Neural cell (in vitro differentiated cells): Measurements from ENCODE around the gene NKG7. TPM values are rescaled to one million over a fixed set of nuclear protein-coding genes. Genes with fewer than 3 reads are reported as not detected.

Source experiments
- H2AFZ ChIP-seq: fragments of 200-600, 300-800 bp; sonication (generic), shearing (Covaris generic); 2 replicates; pipeline ENCODE4 v1.6.0; 2014; ENCODE audit warnings: low read depth, mild to moderate bottlenecking, antibody characterized with exemption, low read length, moderate library complexity
- H3F3A ChIP-seq: fragments of 200-600 bp; shearing (Covaris generic); 2 replicates; pipeline ENCODE4 v1.6.1; 2016; ENCODE audit warnings: mild to moderate bottlenecking, moderate library complexity, mixed read lengths, antibody characterized with exemption, low read length; ENCODE audit not compliant: insufficient read depth, poor library complexity, severe bottlenecking
- H3K27ac ChIP-seq: fragments of 200-600, 300-800 bp; sonication (generic), shearing (Covaris generic); 2 replicates; pipeline ENCODE4 v1.5.1; 2014; ENCODE audit warnings: mild to moderate bottlenecking, low read length, moderate library complexity
- H3K27me3 ChIP-seq: fragments of 300-800, 200-600 bp; sonication (generic), shearing (Covaris generic); 2 replicates; pipeline ENCODE4 v1.6.0; 2014; ENCODE audit warnings: mild to moderate bottlenecking, low read depth, low read length, moderate library complexity; ENCODE audit not compliant: insufficient read depth
- H3K36me3 ChIP-seq: fragments of 300-800, 200-600 bp; sonication (generic), shearing (Covaris generic); 2 replicates; pipeline ENCODE4 v1.5.1; 2014; ENCODE audit warnings: mild to moderate bottlenecking, antibody characterized with exemption, low read length, moderate library complexity; ENCODE audit not compliant: insufficient read depth
- H3K4me2 ChIP-seq: fragments of 300-800, 200-600 bp; sonication (generic), shearing (Covaris generic); 2 replicates; pipeline ENCODE4 v1.6.0; 2014; ENCODE audit warnings: mild to moderate bottlenecking, low read length
- H3K4me3 ChIP-seq: fragments of 300-800, 200-600 bp; sonication (generic), shearing (Covaris generic); 2 replicates; pipeline ENCODE4 v1.5.1; 2014; ENCODE audit warnings: mild to moderate bottlenecking, low read length, moderate library complexity
- H3K79me2 ChIP-seq: fragments of 200-600 bp; shearing (Covaris generic); replicated peaks from 2 replicates; pipeline ENCODE4 v1.6.0; 2014; ENCODE audit warnings: mild to moderate bottlenecking, low read length, moderate library complexity; ENCODE audit not compliant: insufficient read depth
- H3K9ac ChIP-seq: fragments of 300-800, 200-600 bp; sonication (generic), shearing (Covaris generic); 2 replicates; pipeline ENCODE4 v1.6.1; 2016; ENCODE audit warnings: mild to moderate bottlenecking, low read length, mixed read lengths
- H3K9me2 ChIP-seq: fragments of 200-600 bp; shearing (Covaris generic); 2 replicates; pipeline ENCODE4 v1.6.1; 2016; ENCODE audit warnings: mild to moderate bottlenecking, low read length, mixed read lengths; ENCODE audit not compliant: insufficient read depth
- H3K9me3 ChIP-seq: fragments of 200-600, 300-800 bp; sonication (generic), shearing (Covaris generic); 2 replicates; pipeline ENCODE4 v1.6.1; 2016; ENCODE audit warnings: mild to moderate bottlenecking, mixed run types, low read length, moderate library complexity, mixed read lengths
- H4K20me1 ChIP-seq: fragments of 200-600 bp; shearing (Covaris generic); 2 replicates; pipeline ENCODE4 v1.6.1; 2016; ENCODE audit warnings: mild to moderate bottlenecking, mixed run types; ENCODE audit not compliant: insufficient read depth
- EP300 ChIP-seq: fragments of 450-650 bp; conservative IDR thresholded peaks from 2 replicates; pipeline ENCODE4 v1.6.1; 2014; ENCODE audit warnings: antibody characterized with exemption, mild to moderate bottlenecking, moderate library complexity; ENCODE audit not compliant: poor library complexity, severe bottlenecking
- EZH2 ChIP-seq: fragments of 200-600, 300-800 bp; shearing (Covaris generic), sonication (generic); IDR thresholded peaks from 2 replicates; pipeline ENCODE4 v1.6.1; 2014; ENCODE audit warnings: antibody characterized with exemption, low read length, borderline replicate concordance, mild to moderate bottlenecking; ENCODE audit not compliant: insufficient read depth, poor library complexity, severe bottlenecking
- MXI1 ChIP-seq: fragments of 450-650 bp; conservative IDR thresholded peaks from 2 replicates; pipeline ENCODE4 v1.6.1; 2014; ENCODE audit warnings: antibody characterized with exemption, mild to moderate bottlenecking; ENCODE audit not compliant: poor library complexity, severe bottlenecking
- RAD21 ChIP-seq: fragments of 450-650 bp; conservative IDR thresholded peaks from 2 replicates; pipeline ENCODE4 v1.6.1; 2014; ENCODE audit warnings: antibody characterized with exemption, mild to moderate bottlenecking, moderate library complexity
- SMC3 ChIP-seq: fragments of 450-650 bp; conservative IDR thresholded peaks from 2 replicates; pipeline ENCODE4 v1.6.1; 2014; ENCODE audit warnings: antibody characterized with exemption, mild to moderate bottlenecking, moderate library complexity; ENCODE audit not compliant: poor library complexity
- TAF1 ChIP-seq: IDR thresholded peaks from 2 replicates; pipeline ENCODE4 v1.6.1; 2012; ENCODE audit warnings: low read depth
- polyA plus RNA-seq: library from polyadenylated mRNA; depleted of rRNA; stranded (reverse); fragments of >200 nt; gene quantifications from 2 replicates; pipeline ENCODE4 v1.2.3, GENCODE V29; 2014
- TF ChIP-seq, protein P1 (sequence below): IDR thresholded peaks from 2 replicates; pipeline ENCODE4 v1.6.1; 2012; ENCODE audit warnings: borderline replicate concordance
- TF ChIP-seq, protein P2 (sequence below): fragments of 450-650 bp; IDR thresholded peaks from 2 replicates; pipeline ENCODE4 v1.5.1; 2014; ENCODE audit warnings: antibody characterized with exemption, mild to moderate bottlenecking, moderate library complexity; ENCODE audit not compliant: poor library complexity, severe bottlenecking

The NKG7 gene
- polyA plus RNA-seq, 1 donor from 2014 or later: not detected

DNA sequence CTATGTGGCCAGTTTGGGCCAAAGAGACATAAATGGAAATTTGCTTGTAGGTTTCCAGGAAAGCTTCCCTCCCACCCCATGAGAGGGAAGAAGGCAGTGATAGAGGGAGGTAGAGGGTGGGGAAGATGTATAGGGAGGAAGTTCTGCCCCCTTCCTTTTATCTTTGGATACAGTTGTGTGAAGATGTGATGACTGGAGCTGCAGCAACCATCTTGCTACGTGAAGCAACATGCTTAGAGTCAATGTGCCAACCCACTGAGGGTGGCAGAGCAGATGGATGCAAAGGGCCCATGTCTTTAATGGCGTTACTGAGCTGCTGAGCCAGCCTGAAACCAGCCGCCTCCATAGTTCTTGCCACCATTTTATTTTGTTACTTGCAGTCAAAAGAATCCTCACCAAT is 41.3 kb downstream of the NKG7 start:
- Histone ChIP-seq H3K79me2 (no peaks in the 10 kb centered on the region), H4K20me1 (no peaks in the 10 kb centered on the region), H3K9me2 (no peaks in the 10 kb centered on the region), H2AFZ (no peak overlapping the region), H3K36me3 (peaks cover 3% of the 10 kb centered on the region), H3K9me3 (no peaks in the 10 kb centered on the region), H3K4me2 (no peak overlapping the region), H3K27me3 (no peaks in the 10 kb centered on the region), H3K4me3 (no peak overlapping the region), H3K9ac (no peak overlapping the region), H3F3A (no peaks in the 10 kb centered on the region), H3K27ac (no peak overlapping the region)
- TF ChIP-seq, protein P1, sequence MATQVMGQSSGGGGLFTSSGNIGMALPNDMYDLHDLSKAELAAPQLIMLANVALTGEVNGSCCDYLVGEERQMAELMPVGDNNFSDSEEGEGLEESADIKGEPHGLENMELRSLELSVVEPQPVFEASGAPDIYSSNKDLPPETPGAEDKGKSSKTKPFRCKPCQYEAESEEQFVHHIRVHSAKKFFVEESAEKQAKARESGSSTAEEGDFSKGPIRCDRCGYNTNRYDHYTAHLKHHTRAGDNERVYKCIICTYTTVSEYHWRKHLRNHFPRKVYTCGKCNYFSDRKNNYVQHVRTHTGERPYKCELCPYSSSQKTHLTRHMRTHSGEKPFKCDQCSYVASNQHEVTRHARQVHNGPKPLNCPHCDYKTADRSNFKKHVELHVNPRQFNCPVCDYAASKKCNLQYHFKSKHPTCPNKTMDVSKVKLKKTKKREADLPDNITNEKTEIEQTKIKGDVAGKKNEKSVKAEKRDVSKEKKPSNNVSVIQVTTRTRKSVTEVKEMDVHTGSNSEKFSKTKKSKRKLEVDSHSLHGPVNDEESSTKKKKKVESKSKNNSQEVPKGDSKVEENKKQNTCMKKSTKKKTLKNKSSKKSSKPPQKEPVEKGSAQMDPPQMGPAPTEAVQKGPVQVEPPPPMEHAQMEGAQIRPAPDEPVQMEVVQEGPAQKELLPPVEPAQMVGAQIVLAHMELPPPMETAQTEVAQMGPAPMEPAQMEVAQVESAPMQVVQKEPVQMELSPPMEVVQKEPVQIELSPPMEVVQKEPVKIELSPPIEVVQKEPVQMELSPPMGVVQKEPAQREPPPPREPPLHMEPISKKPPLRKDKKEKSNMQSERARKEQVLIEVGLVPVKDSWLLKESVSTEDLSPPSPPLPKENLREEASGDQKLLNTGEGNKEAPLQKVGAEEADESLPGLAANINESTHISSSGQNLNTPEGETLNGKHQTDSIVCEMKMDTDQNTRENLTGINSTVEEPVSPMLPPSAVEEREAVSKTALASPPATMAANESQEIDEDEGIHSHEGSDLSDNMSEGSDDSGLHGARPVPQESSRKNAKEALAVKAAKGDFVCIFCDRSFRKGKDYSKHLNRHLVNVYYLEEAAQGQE: no peak
- TF ChIP-seq, protein P2, sequence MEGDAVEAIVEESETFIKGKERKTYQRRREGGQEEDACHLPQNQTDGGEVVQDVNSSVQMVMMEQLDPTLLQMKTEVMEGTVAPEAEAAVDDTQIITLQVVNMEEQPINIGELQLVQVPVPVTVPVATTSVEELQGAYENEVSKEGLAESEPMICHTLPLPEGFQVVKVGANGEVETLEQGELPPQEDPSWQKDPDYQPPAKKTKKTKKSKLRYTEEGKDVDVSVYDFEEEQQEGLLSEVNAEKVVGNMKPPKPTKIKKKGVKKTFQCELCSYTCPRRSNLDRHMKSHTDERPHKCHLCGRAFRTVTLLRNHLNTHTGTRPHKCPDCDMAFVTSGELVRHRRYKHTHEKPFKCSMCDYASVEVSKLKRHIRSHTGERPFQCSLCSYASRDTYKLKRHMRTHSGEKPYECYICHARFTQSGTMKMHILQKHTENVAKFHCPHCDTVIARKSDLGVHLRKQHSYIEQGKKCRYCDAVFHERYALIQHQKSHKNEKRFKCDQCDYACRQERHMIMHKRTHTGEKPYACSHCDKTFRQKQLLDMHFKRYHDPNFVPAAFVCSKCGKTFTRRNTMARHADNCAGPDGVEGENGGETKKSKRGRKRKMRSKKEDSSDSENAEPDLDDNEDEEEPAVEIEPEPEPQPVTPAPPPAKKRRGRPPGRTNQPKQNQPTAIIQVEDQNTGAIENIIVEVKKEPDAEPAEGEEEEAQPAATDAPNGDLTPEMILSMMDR: no peak
- TF ChIP-seq TAF1 (no peak), MXI1 (no peak), RAD21 (no peak), SMC3 (no peak)

DNA sequence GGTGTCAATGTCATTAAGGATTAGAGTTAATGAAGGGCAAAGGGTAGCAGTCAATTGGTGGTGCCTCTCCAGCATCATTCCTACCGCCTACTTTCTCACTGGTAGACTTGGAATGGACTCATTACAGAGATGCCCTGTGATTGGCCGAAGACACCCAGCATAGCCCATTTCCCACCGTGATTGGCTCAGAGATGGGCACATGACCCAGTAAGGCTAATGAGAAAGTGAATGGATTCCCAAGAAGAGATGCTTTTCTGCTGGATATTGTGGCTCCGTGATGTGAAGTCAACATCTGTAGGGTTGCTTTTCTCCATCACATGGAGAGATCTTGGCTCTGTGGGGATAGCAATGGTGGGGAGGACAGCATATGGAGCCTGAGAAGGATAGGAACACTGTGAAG is 42.1 kb downstream of the NKG7 start:
- H4K20me1 ChIP-seq: no peaks in the 10 kb centered on the region
- no peaks in the 10 kb centered on the region for H3F3A ChIP-seq
- H3K4me2 ChIP-seq: no peak overlapping the region
- H3K9me2 ChIP-seq: no peaks in the 10 kb centered on the region
- no peaks in the 10 kb centered on the region for H3K79me2 ChIP-seq
- no peak overlapping the region for H2AFZ ChIP-seq
- H3K36me3 ChIP-seq: peaks cover 10% of the 10 kb centered on the region
- H3K9ac ChIP-seq: no peak overlapping the region
- H3K4me3 ChIP-seq: no peak overlapping the region
- no peak for TF ChIP-seq EP300
- TF ChIP-seq RAD21: no peak
- TF ChIP-seq, protein P2: no peak
- TF ChIP-seq SMC3: no peak
- no peak for TF ChIP-seq EZH2
- TF ChIP-seq, protein P1: no peak
- no peak for TF ChIP-seq MXI1
- H3K9me3 ChIP-seq: no peaks in the 10 kb centered on the region
- H3K27me3 ChIP-seq: no peaks in the 10 kb centered on the region
- no peak overlapping the region for H3K27ac ChIP-seq
